GOT3 (cell line): Measurements from ENCODE around the gene USP48.

ENCODE experiments used
- DNase-seq: peaks from one replicate; lab custom pipeline; 2025; ENCODE audit warnings: mixed read lengths; lab: John Stamatoyannopoulos, UW

USP48 gene

GRCh38 chr1:21749109-21749508 is 33.8 kb downstream of the USP48 start:
- DNase-seq: no peak

- no peak for DNase-seq
Measured at GRCh38 chr1:21743476-21743875, 39.5 kb downstream of the USP48 start.

- no peak for DNase-seq
Measured at GRCh38 chr1:21742578-21742977, 40.4 kb downstream of the USP48 start.

- DNase-seq: no peak
Measured at GRCh38 chr1:21741206-21741605, 41.7 kb downstream of the USP48 start.

- no peak for DNase-seq
Measured at GRCh38 chr1:21736876-21737275, 46.1 kb downstream of the USP48 start.

GRCh38 chr1:21736011-21736410 is 46.9 kb downstream of the USP48 start:
- DNase-seq: no peak

GRCh38 chr1:21734526-21734925 is 48.4 kb downstream of the USP48 start:
- no peak for DNase-seq

GRCh38 chr1:21732664-21733063 is 50.3 kb downstream of the USP48 start:
- no peak for DNase-seq

GRCh38 chr1:21725748-21726392 is 57.1 kb downstream of the USP48 start:
- no peak for DNase-seq

- no peak for DNase-seq
Measured at GRCh38 chr1:21724570-21724969, 58.4 kb downstream of the USP48 start.

- no peak for DNase-seq
Measured at GRCh38 chr1:21724098-21724497, 58.9 kb downstream of the USP48 start.

GRCh38 chr1:21721295-21721985 is 61.5 kb downstream of the USP48 start:
- no peak for DNase-seq

GRCh38 chr1:21716169-21716568 is 66.8 kb downstream of the USP48 start:
- DNase-seq: no peak

- no peak for DNase-seq
Measured at GRCh38 chr1:21707891-21708290, 75.1 kb downstream of the USP48 start.

- DNase-seq: no peak
Measured at GRCh38 chr1:21707086-21707840, 75.7 kb downstream of the USP48 start.

GRCh38 chr1:21706151-21706835 is 76.7 kb downstream of the USP48 start:
- DNase-seq: no peak

GRCh38 chr1:21705303-21705980 is 77.5 kb downstream of the USP48 start:
- no peak for DNase-seq

- no peak for DNase-seq
Measured at GRCh38 chr1:21704145-21704544, 78.8 kb downstream of the USP48 start.

- no peak for DNase-seq
Measured at GRCh38 chr1:21703318-21703963, 79.5 kb downstream of the USP48 start.

GRCh38 chr1:21702780-21703179 is 80.2 kb downstream of the USP48 start:
- no peak for DNase-seq

- DNase-seq: no peak
Measured at GRCh38 chr1:21701401-21701800, 81.5 kb downstream of the USP48 start.
